Type B pancreatic cell (in vitro differentiated cells): ENCODE measurements around the gene TSEN2. TPM values are rescaled to one million over a fixed set of nuclear protein-coding genes. Genes with fewer than 3 reads are reported as not detected.

Experiments used
- DNase-seq: peaks from one replicate; pipeline ENCODE4 v3.0.0; 2021; ENCODE audit warnings: mixed read lengths; ENCODE audit not compliant: unreplicated experiment; ENCODE audit errors: extremely low spot score
- H3K27ac Mint-ChIP-seq: 2 replicates; pipeline ENCODE4 v1.8.0; 2021; ENCODE audit warnings: mild to moderate bottlenecking, mixed read lengths
- H3K27me3 Mint-ChIP-seq: 2 replicates; pipeline ENCODE4 v1.8.0; 2021; ENCODE audit warnings: mixed read lengths
- H3K36me3 Mint-ChIP-seq: 2 replicates; pipeline ENCODE4 v1.8.0; 2021; ENCODE audit warnings: mixed read lengths
- H3K4me1 Mint-ChIP-seq: one replicate; pipeline ENCODE4 v1.8.0; 2021; ENCODE audit warnings: mixed read lengths; ENCODE audit not compliant: unreplicated experiment
- H3K4me3 Mint-ChIP-seq: 2 replicates; pipeline ENCODE4 v1.8.0; 2021; ENCODE audit warnings: mild to moderate bottlenecking, mixed read lengths
- H3K9me3 Mint-ChIP-seq: 2 replicates; pipeline ENCODE4 v1.8.0; 2021; ENCODE audit warnings: mixed read lengths
- CTCF ChIP-seq: fragments of 200-600 bp; sonication (generic); conservative IDR thresholded peaks from 2 replicates; pipeline ENCODE4 v1.5.0; 2021; ENCODE audit warnings: antibody characterized with exemption, mild to moderate bottlenecking
- total RNA-seq: library from RNA; stranded (reverse); gene quantifications from 2 replicates; pipeline ENCODE4 v1.2.1, GENCODE V29; 2021; ENCODE audit warnings: low replicate concordance

TSEN2 gene
- total RNA-seq, 1 donor from 2014 or later, result 27.7 TPM

- Mint-ChIP-seq H3K27me3 (no peaks in the 10 kb centered on the region), H3K9me3 (no peaks in the 10 kb centered on the region), H3K4me1 (peaks cover 6% of the 10 kb centered on the region), H3K27ac (no peak overlapping the region), H3K4me3 (no peak overlapping the region), H3K36me3 (peaks cover 13% of the 10 kb centered on the region)
- TF ChIP-seq CTCF, result no peak
- DNase-seq, result no peak
These were observed 24.0 kb downstream of the TSEN2 start for GRCh38 chr3:12508291-12508700.

- H3K27me3 Mint-ChIP-seq, result no peaks in the 10 kb centered on the region
- H3K36me3 Mint-ChIP-seq, result peaks cover 16% of the 10 kb centered on the region
- no peak for DNase-seq
- H3K4me1 Mint-ChIP-seq, result peaks cover 6% of the 10 kb centered on the region
- no peak overlapping the region for H3K4me3 Mint-ChIP-seq
- no peak for TF ChIP-seq CTCF
- H3K27ac Mint-ChIP-seq, result no peak overlapping the region
- no peaks in the 10 kb centered on the region for H3K9me3 Mint-ChIP-seq
These were observed 25.2 kb downstream of the TSEN2 start for GRCh38 chr3:12509466-12509865.

- no peak for DNase-seq
- no peak for TF ChIP-seq CTCF
- no peak overlapping the region for H3K4me3 Mint-ChIP-seq
- H3K27me3 Mint-ChIP-seq, result no peaks in the 10 kb centered on the region
- H3K4me1 Mint-ChIP-seq, result peaks cover 4% of the 10 kb centered on the region
- no peaks in the 10 kb centered on the region for H3K9me3 Mint-ChIP-seq
- peaks cover 10% of the 10 kb centered on the region for H3K36me3 Mint-ChIP-seq
- H3K27ac Mint-ChIP-seq, result no peak overlapping the region
These were observed 28.3 kb downstream of the TSEN2 start for GRCh38 chr3:12512534-12513118.

DNA sequence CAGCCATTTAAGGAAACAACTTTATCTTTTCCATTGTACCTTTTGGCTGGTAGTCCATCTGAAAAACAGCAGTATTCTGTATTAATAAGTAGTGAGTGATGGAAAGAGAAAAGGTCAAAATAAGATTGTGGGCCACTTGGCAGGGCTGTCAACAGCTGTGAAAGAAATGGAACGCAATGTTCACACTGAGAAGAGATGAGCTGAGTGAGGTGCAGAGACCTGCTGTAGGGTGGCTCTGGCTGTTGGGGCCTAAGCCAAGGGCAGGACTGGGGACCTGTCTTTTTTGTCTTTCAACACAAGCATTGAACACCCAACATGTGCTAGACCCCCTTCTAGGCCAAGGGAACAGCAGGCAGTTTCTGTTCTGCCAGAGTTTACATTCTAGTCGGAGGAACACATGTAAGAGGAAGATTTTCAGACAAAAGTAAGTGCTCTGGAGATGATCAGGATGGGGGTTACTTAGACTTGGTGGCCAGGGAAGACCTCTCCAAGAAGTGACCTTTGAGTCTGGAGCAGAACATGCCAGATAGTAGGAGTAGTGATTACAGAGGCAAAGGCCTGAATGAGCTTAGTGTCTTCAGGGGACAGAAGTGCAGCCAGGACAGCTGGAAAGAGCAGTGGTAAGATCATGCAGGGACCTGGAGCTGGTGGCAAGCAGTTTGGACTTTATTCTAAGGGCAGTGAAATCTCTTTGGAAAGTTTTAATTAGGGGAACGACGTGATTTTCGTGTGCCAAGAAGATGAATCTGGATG lies 29.6 kb downstream of the TSEN2 start:
- Mint-ChIP-seq H3K9me3 (no peaks in the 10 kb centered on the region), H3K27ac (no peak overlapping the region), H3K27me3 (no peaks in the 10 kb centered on the region), H3K36me3 (peaks cover 8% of the 10 kb centered on the region), H3K4me3 (no peak overlapping the region), H3K4me1 (peaks cover 4% of the 10 kb centered on the region)
- TF ChIP-seq CTCF, result no peak
- DNase-seq, result no peak

GRCh38 chr3:12515631-12516030 lies 31.4 kb downstream of the TSEN2 start:
- H3K27me3 Mint-ChIP-seq, result no peaks in the 10 kb centered on the region
- peaks cover 8% of the 10 kb centered on the region for H3K36me3 Mint-ChIP-seq
- DNase-seq, result no peak
- no peak overlapping the region for H3K4me3 Mint-ChIP-seq
- no peak overlapping the region for H3K27ac Mint-ChIP-seq
- peaks cover 4% of the 10 kb centered on the region for H3K4me1 Mint-ChIP-seq
- no peaks in the 10 kb centered on the region for H3K9me3 Mint-ChIP-seq
- TF ChIP-seq CTCF, result no peak
